Body of pancreas (tissue), 4 donors: Measurements from ENCODE around the gene CLRN2.

Experiments
- CTCF ChIP-seq, 7 experiments: fragments of 450-650 bp in 4 of 7; fragments of 200-600 bp in 3 of 7; sonication (generic) in 3 of 7; IDR thresholded peaks; one replicate each; pipeline ENCODE4 v1.5.1; 2016 to 2019; ENCODE audit warnings: antibody characterized with exemption in 7 of 7
- POLR2A ChIP-seq, 3 donors: fragments of 450-650 bp; IDR thresholded peaks; one replicate each; pipeline ENCODE4 v1.6.1; 2016; ENCODE audit warnings: antibody characterized with exemption in 3 of 3, mild to moderate bottlenecking in 2 of 3

- TF ChIP-seq CTCF (IDR thresholded peaks at IDR 0.05) (no peak), POLR2A (IDR thresholded peaks at IDR 0.05) (no peak)
Observed at GRCh38 chr4:17500574-17500973, 14.4 kb upstream of the CLRN2 start.
